ENCODE results near the gene AKAP5.

Gene AKAP5

GRCh38 chr14:64465191-64465822, at the start of gene AKAP5:
Gene AKAP5 (plus strand): TSS chr14:64465499. CDS start chr14:64468395, 2,896 bp downstream.
- Histone ChIP-seq H3K9me3 (ENCODE audit: control insufficient read depth, insufficient read depth, low read length) (no peaks in the 10 kb centered on the region), H3K9ac (ENCODE audit: low read depth, low read length) (peak within 1 kb of the TSS; percentile 67), H3K36me3 (ENCODE audit: insufficient read depth, low read length) (peaks cover 2% of the 10 kb centered on the region; the same call in 1 of the 2 replicates), H3K4me1 (ENCODE audit: insufficient read depth, low read length) (peaks cover 5% of the 10 kb centered on the region; the same call in 1 of the 2 replicates)

GRCh38 chr14:64416348-64416932, 48.9 kb upstream of the AKAP5 start:
- Histone ChIP-seq H3K4me1 (ENCODE audit: insufficient read depth, low read length) (peaks cover 5% of the 10 kb centered on the region; the same call in 1 of the 2 replicates), H3K36me3 (ENCODE audit: insufficient read depth, low read length) (peaks cover 62% of the 10 kb centered on the region), H3K9ac (ENCODE audit: low read depth, low read length) (no peak overlapping the region), H3K9me3 (ENCODE audit: control insufficient read depth, insufficient read depth, low read length) (no peaks in the 10 kb centered on the region)

- Histone ChIP-seq H3K4me1 (ENCODE audit: insufficient read depth, low read length) (peaks cover 5% of the 10 kb centered on the region; the same call in 1 of the 2 replicates), H3K36me3 (ENCODE audit: insufficient read depth, low read length) (peaks cover 62% of the 10 kb centered on the region), H3K9ac (ENCODE audit: low read depth, low read length) (no peak overlapping the region), H3K9me3 (ENCODE audit: control insufficient read depth, insufficient read depth, low read length) (no peaks in the 10 kb centered on the region)
Observed at GRCh38 chr14:64417055-64417770, 48.1 kb upstream of the AKAP5 start.

GRCh38 chr14:64417771-64418125, 47.6 kb upstream of the AKAP5 start:
- peaks cover 65% of the 10 kb centered on the region for H3K36me3 ChIP-seq (ENCODE audit: insufficient read depth, low read length)
- peaks cover 5% of the 10 kb centered on the region; the same call in 1 of the 2 replicates for H3K4me1 ChIP-seq (ENCODE audit: insufficient read depth, low read length)
- H3K9me3 ChIP-seq (ENCODE audit: control insufficient read depth, insufficient read depth, low read length), result no peaks in the 10 kb centered on the region
- H3K9ac ChIP-seq (ENCODE audit: low read depth, low read length), result no peak overlapping the region

GRCh38 chr14:64419003-64419402, 46.3 kb upstream of the AKAP5 start:
- H3K36me3 ChIP-seq (ENCODE audit: insufficient read depth, low read length), result peaks cover 61% of the 10 kb centered on the region
- peaks cover 5% of the 10 kb centered on the region; the same call in 1 of the 2 replicates for H3K4me1 ChIP-seq (ENCODE audit: insufficient read depth, low read length)

GRCh38 chr14:64421166-64421565, 44.1 kb upstream of the AKAP5 start:
- peaks cover 60% of the 10 kb centered on the region for H3K36me3 ChIP-seq (ENCODE audit: insufficient read depth, low read length)
- H3K9ac ChIP-seq (ENCODE audit: low read depth, low read length), result no peak overlapping the region
- H3K9me3 ChIP-seq (ENCODE audit: control insufficient read depth, insufficient read depth, low read length), result no peaks in the 10 kb centered on the region

More at GRCh38 chr14:64419003-64419402, 46.3 kb upstream of the AKAP5 start:
- Histone ChIP-seq H3K9me3 (ENCODE audit: control insufficient read depth, insufficient read depth, low read length) (no peaks in the 10 kb centered on the region), H3K9ac (ENCODE audit: low read depth, low read length) (no peak overlapping the region)

GRCh38 chr14:64422005-64422404, 43.3 kb upstream of the AKAP5 start:
- peaks cover 55% of the 10 kb centered on the region for H3K36me3 ChIP-seq (ENCODE audit: insufficient read depth, low read length)
- H3K9ac ChIP-seq (ENCODE audit: low read depth, low read length), result no peak overlapping the region
- peaks cover 5% of the 10 kb centered on the region; the same call in 1 of the 2 replicates for H3K4me1 ChIP-seq (ENCODE audit: insufficient read depth, low read length)
- no peaks in the 10 kb centered on the region for H3K9me3 ChIP-seq (ENCODE audit: control insufficient read depth, insufficient read depth, low read length)

More at GRCh38 chr14:64421166-64421565, 44.1 kb upstream of the AKAP5 start:
- peaks cover 5% of the 10 kb centered on the region; the same call in 1 of the 2 replicates for H3K4me1 ChIP-seq (ENCODE audit: insufficient read depth, low read length)

- peaks cover 48% of the 10 kb centered on the region for H3K36me3 ChIP-seq (ENCODE audit: insufficient read depth, low read length)
- no peaks in the 10 kb centered on the region for H3K9me3 ChIP-seq (ENCODE audit: control insufficient read depth, insufficient read depth, low read length)
- H3K4me1 ChIP-seq (ENCODE audit: insufficient read depth, low read length), result peaks cover 5% of the 10 kb centered on the region; the same call in 1 of the 2 replicates
- H3K9ac ChIP-seq (ENCODE audit: low read depth, low read length), result no peak overlapping the region
Observed at GRCh38 chr14:64422756-64423155, 42.5 kb upstream of the AKAP5 start.

GRCh38 chr14:64423987-64424386, 41.3 kb upstream of the AKAP5 start:
- Histone ChIP-seq H3K9ac (ENCODE audit: low read depth, low read length) (no peak overlapping the region), H3K4me1 (ENCODE audit: insufficient read depth, low read length) (peaks cover 5% of the 10 kb centered on the region; the same call in 1 of the 2 replicates), H3K9me3 (ENCODE audit: control insufficient read depth, insufficient read depth, low read length) (no peaks in the 10 kb centered on the region), H3K36me3 (ENCODE audit: insufficient read depth, low read length) (peaks cover 43% of the 10 kb centered on the region)

- Histone ChIP-seq H3K9me3 (ENCODE audit: control insufficient read depth, insufficient read depth, low read length) (no peaks in the 10 kb centered on the region), H3K36me3 (ENCODE audit: insufficient read depth, low read length) (peaks cover 53% of the 10 kb centered on the region), H3K4me1 (ENCODE audit: insufficient read depth, low read length) (peaks cover 7% of the 10 kb centered on the region), H3K9ac (ENCODE audit: low read depth, low read length) (no peak overlapping the region)
Observed at GRCh38 chr14:64434528-64434927, 30.8 kb upstream of the AKAP5 start.

- Histone ChIP-seq H3K9ac (ENCODE audit: low read depth, low read length) (no peak overlapping the region), H3K36me3 (ENCODE audit: insufficient read depth, low read length) (peaks cover 48% of the 10 kb centered on the region), H3K4me1 (ENCODE audit: insufficient read depth, low read length) (peaks cover 7% of the 10 kb centered on the region), H3K9me3 (ENCODE audit: control insufficient read depth, insufficient read depth, low read length) (no peaks in the 10 kb centered on the region)
Observed at GRCh38 chr14:64438181-64438841, 27.0 kb upstream of the AKAP5 start.

- H3K9me3 ChIP-seq (ENCODE audit: control insufficient read depth, insufficient read depth, low read length), result no peaks in the 10 kb centered on the region
- no peak overlapping the region for H3K9ac ChIP-seq (ENCODE audit: low read depth, low read length)
- peaks cover 7% of the 10 kb centered on the region for H3K4me1 ChIP-seq (ENCODE audit: insufficient read depth, low read length)
- peaks cover 47% of the 10 kb centered on the region; the same call in 1 of the 2 replicates for H3K36me3 ChIP-seq (ENCODE audit: insufficient read depth, low read length)
Observed at GRCh38 chr14:64439141-64439540, 26.2 kb upstream of the AKAP5 start.

- Histone ChIP-seq H3K4me1 (ENCODE audit: insufficient read depth, low read length) (peaks cover 7% of the 10 kb centered on the region), H3K36me3 (ENCODE audit: insufficient read depth, low read length) (peaks cover 49% of the 10 kb centered on the region; the same call in 1 of the 2 replicates), H3K9ac (ENCODE audit: low read depth, low read length) (no peak overlapping the region), H3K9me3 (ENCODE audit: control insufficient read depth, insufficient read depth, low read length) (no peaks in the 10 kb centered on the region)
Observed at GRCh38 chr14:64440494-64440893, 24.8 kb upstream of the AKAP5 start.

GRCh38 chr14:64442300-64442988, 22.9 kb upstream of the AKAP5 start:
- Histone ChIP-seq H3K9ac (ENCODE audit: low read depth, low read length) (no peak overlapping the region), H3K36me3 (ENCODE audit: insufficient read depth, low read length) (peaks cover 44% of the 10 kb centered on the region; the same call in 1 of the 2 replicates), H3K4me1 (ENCODE audit: insufficient read depth, low read length) (peaks cover 7% of the 10 kb centered on the region)

More at GRCh38 chr14:64442300-64442988, 22.9 kb upstream of the AKAP5 start:
- H3K9me3 ChIP-seq (ENCODE audit: control insufficient read depth, insufficient read depth, low read length), result no peaks in the 10 kb centered on the region

Data from ES-I3 (cell line).